ENCODE measurements around the gene TMEM182.

The TMEM182 gene

GRCh38 chr2:102761763-102762162 lies at the start of gene TMEM182:
Gene TMEM182, plus strand, starts transcription at chr2:102762031. Its CDS starts 187 bp downstream, at chr2:102762218.
- no peak for DNase-seq (ENCODE audit: low spot score)

- no peak for DNase-seq (ENCODE audit: low spot score)
Measured at GRCh38 chr2:102717308-102718018, 44.4 kb upstream of the TMEM182 start.

- DNase-seq (ENCODE audit: low spot score), result no peak
Measured at GRCh38 chr2:102718387-102719316, 43.2 kb upstream of the TMEM182 start.

- no peak for DNase-seq (ENCODE audit: low spot score)
Measured at GRCh38 chr2:102724016-102724490, 37.8 kb upstream of the TMEM182 start.

- no peak for DNase-seq (ENCODE audit: low spot score)
Measured at GRCh38 chr2:102724553-102724952, 37.3 kb upstream of the TMEM182 start.

- no peak for DNase-seq (ENCODE audit: low spot score)
Measured at GRCh38 chr2:102726128-102727087, 35.4 kb upstream of the TMEM182 start.

- DNase-seq (ENCODE audit: low spot score), result peak; percentile 34
Measured at GRCh38 chr2:102735416-102736109, 26.3 kb upstream of the TMEM182 start.

- no peak for DNase-seq (ENCODE audit: low spot score)
Measured at GRCh38 chr2:102736110-102736409, 25.8 kb upstream of the TMEM182 start.

GRCh38 chr2:102736410-102737409 lies 25.1 kb upstream of the TMEM182 start:
- DNase-seq (ENCODE audit: low spot score), result peak; percentile 72

GRCh38 chr2:102737431-102737830 lies 24.4 kb upstream of the TMEM182 start:
- peak; percentile 7 for DNase-seq (ENCODE audit: low spot score)

- no peak for DNase-seq (ENCODE audit: low spot score)
Measured at GRCh38 chr2:102743259-102743658, 18.6 kb upstream of the TMEM182 start.

- DNase-seq (ENCODE audit: low spot score), result no peak
Measured at GRCh38 chr2:102748107-102748506, 13.7 kb upstream of the TMEM182 start.

GRCh38 chr2:102749938-102750337 lies 11.9 kb upstream of the TMEM182 start:
- DNase-seq (ENCODE audit: low spot score), result no peak

- DNase-seq (ENCODE audit: low spot score), result peak; percentile 68
Measured at GRCh38 chr2:102753563-102754159, 8.2 kb upstream of the TMEM182 start.

- DNase-seq (ENCODE audit: low spot score), result no peak
Measured at GRCh38 chr2:102754456-102755145, 7.2 kb upstream of the TMEM182 start.

GRCh38 chr2:102755284-102755683 lies 6.5 kb upstream of the TMEM182 start:
- DNase-seq (ENCODE audit: low spot score), result no peak

- DNase-seq (ENCODE audit: low spot score), result no peak
Measured at GRCh38 chr2:102758439-102758838, 3.4 kb upstream of the TMEM182 start.

GRCh38 chr2:102764083-102764482 lies 2.3 kb downstream of the TMEM182 start:
- DNase-seq (ENCODE audit: low spot score), result no peak

GRCh38 chr2:102765061-102765460 lies 3.2 kb downstream of the TMEM182 start:
- DNase-seq (ENCODE audit: low spot score), result no peak

Measured in RKO (cell line).